PC-3 (cell line): Measurements from ENCODE around the gene FXYD5.

Experiments used
- CTCF ChIP-seq: fragments of 300-600 bp; sonication (generic); conservative IDR thresholded peaks from 2 replicates; pipeline ENCODE4 v1.5.1; 2017; ENCODE audit warnings: antibody characterized with exemption, low read depth, mild to moderate bottlenecking, low read length
- EZH2 ChIP-seq: fragments of 300-600 bp; sonication (generic); IDR thresholded peaks from one replicate; pipeline ENCODE4 v1.6.1; 2017; ENCODE audit warnings: antibody characterized with exemption, mild to moderate bottlenecking, low read length; ENCODE audit not compliant: unreplicated experiment

GRCh38 chr19:35149463-35149862 is 5.1 kb upstream of the FXYD5 start:
- TF ChIP-seq CTCF (no peak), EZH2 (no peak)
